GM19035 (cell line): Measurements from ENCODE around the gene GUCY2D.
"Not testable (repeated sequence)": the region's sequence is repeated elsewhere in the genome, so short reads cannot be mapped to it uniquely, and the experiment has no call there.

ENCODE experiments used
- ATAC-seq: cut with Tn5 transposase; IDR thresholded peaks from one replicate; pipeline ENCODE4 v1.9.1; 2021; ENCODE audit not compliant: unreplicated experiment

Gene GUCY2D

DNA sequence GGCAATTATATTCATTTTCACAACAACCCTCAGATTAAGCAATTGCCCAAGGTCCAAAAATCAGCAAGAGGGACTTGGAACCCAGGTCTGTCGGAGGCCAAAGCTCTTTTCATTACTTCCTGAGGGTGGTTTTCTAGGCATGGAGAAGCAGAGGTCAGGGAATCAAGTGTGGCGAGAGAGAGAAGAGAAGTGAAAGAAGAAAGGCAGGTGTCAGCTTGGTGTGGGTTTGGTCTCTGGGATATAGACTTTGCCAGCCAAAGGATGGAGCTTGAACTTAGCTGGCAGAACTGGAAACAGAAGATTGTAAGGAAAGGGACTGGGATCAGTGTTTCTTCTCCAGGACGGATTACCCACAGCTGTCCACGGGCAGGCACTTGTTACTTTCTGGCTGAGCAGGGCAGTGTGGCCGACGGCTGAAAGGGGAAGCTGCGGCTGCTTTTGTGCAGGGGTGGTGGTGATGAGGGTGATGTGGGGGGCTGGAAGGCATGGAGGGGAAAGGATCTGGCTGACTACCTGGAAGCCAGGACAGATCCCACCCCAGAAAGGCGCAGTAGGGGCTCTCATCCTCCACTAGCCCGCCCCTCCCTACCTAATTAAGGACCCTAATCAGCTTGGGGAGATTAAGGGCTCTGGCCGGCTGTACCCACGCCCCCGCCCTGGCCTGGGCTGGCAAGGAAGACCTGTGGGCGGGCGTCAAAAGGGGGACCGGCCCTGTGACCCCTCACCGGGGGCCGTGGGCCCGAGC, at the start of gene GUCY2D:
Gene GUCY2D, plus strand, starts transcription at position 640 of the 745 bp plus-strand sequence. CDS start 433 bp downstream, outside the sequence.
- ATAC-seq, result no peak

DNA sequence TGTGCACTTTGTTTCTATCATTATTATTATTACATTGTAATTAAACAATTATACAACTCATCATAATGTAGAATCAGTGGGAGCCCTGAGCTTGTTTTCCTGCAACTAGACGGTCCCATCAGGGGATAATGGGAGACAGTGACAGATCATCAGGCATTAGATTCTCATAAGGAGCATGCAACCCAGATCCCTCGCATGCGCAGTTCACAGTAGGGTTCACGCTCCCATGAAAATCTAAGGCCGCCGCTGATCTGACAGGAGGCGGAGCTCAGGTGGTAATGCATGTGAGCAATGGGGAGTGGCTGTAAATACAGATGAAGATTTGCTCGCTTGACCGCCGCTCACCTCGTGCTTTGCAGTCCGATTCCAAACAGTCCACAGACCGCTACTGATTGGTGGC, 49.1 kb upstream of the GUCY2D start:
- not testable (repeated sequence) for ATAC-seq

DNA sequence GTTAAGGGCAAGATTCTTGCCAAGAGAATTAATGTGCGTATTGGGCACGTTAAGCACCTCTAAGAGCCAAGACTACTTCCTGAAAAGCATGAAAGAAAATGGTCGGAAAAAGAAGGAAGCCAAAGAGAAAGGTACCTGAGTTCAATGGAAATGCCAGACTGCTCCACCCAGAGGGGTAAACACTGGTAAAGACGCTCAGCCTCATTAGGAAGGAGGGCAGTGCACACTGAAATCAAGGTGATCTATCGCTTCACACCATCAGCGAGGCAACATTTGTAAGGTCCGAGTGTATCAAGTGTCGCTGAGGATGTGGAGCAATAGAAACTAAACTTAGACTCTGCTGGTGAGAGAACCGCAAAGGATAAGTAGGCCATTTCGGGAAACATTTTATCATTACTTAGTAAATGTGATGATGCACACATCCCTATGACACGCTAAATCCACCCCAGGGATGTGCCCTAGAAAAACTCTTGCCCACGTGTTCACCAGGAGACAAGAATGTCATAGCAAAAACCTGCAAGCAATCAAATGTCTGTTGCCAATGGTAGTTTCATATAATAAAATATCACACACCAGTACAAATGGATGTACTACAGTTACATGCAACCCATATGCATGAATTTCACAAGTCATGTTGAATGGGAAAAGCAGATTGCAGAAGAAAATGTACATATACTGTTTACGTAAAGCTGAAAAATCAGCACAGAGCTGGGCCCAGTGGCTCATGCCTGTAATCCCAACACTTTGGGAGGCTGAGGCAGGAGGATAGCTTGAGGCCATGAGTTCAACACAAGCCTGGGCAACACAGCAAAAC, 46.8 kb upstream of the GUCY2D start:
- no peak for ATAC-seq

DNA sequence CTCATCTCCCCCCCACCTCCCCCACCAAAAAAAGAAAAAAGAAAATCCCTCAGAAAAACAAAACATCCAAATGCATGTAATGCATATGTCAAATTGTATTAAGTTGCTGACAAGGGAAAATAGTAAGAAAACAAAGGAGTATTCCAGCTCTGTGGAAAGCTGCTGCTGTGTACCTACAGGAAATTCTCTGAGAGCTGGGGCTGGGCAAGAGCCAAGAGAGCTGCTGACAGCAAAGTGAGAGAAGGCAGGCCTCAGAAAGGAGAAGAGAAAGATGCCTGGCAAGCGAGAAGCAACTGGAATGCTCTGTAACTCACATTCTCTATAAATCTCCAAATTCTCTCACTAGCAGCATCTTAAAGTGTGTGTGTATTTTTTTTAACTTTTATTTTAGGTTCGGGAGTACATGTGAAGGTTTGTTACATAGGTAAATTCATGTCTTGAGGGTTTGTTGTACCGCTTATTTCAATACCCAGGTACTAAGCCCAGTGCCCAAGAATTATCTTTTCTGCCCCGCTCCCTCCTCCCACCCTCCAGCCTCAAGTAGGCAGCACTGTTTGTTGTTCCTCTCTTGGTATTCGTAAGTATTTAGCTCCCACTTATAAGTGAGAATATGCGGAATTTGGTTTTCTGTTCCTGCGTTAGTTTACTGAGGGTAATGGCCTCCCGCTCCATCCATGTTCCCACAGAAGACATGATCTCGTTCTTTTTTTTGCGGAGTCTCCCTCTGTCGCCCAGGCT, 46.0 kb upstream of the GUCY2D start:
- ATAC-seq, result no peak

DNA sequence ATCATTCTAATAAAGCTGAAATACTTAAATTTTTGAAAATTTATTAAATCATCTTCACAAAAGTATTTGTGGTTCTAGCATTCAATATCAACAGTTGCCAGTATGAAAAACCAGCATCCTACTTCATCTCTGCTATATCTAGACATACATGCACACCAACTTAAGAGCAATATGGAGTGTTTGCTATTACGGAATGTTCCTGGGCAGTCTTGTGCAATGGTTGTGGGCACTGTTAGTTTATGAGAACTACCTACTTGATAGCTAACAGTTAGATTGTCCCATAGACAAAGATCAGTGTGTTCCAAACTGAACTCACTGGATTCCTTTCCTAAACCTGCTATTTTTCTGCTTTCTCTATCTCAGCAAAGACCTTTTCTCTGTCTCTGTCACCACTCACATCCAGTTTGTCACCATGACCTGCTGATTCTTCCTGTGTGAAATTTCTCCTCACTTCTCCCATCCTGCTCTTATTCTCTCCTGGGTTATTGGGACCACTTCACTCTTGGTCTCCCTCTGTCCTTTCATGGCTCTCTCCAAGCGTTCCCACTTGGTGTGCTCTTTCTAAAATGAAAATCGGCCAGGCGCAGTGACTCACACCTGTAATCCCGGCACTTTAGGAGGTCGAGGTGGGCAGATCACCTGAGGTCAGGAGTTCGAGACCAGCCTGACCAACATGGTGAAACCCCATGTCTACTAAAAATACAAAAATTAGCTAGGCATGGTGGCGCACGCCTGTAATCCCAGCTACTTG, 42.7 kb upstream of the GUCY2D start:
- no peak for ATAC-seq

DNA sequence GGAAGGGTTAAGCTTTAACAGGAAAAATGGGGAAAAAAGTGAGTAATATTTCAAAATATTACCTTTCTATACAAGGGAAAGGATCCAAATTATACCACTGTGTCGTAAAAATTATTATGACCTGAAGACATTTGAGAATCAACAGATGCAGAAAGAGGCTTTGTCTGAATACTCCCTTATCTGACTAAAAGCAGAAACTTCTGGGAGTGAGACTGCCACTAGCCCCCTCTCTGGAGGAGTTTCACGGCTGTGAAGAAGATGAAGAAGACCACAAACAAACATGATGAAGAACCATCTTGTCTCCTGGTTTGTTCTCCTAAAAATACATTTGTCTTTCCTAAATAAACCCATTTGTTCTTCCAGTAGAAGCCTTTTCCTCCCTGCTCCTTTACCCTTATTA, 41.0 kb upstream of the GUCY2D start:
- no peak for ATAC-seq

DNA sequence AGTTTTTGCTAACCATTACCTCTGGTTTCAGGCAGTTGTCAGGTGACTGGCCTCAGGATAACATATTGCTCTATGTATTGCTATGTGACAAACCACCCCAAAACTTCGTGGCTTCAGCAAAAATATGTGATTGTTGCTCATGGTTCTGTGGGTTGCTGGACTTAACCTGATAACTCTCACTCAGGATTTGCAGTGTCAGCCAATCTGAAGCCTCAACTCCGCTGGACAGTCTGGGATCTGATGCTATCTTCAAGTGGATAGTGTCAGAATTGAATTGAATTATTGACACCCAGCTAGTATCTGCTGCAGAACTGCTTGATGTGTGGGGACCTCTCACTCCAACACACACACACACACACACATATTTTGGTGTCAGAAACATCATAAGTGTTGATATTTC, 34.7 kb upstream of the GUCY2D start:
- ATAC-seq, result no peak

DNA sequence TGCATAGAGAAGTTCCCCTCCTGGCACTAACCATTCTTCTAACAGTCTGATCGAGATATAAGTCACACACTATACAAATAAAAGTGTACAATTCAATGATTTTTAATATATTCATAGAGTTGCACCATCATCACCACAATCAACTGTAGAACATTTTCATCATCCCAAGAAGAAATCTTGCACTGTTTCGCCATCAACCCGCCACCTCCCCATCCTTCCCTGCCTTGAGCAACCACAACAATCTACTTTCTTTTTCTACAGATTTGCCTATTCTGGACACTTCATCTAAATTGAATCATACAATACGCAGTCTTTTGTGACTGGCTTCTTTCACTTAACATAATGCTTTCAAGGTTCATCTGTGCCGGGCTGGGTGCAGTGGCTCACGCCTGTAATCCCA, 33.0 kb upstream of the GUCY2D start:
- no peak for ATAC-seq

DNA sequence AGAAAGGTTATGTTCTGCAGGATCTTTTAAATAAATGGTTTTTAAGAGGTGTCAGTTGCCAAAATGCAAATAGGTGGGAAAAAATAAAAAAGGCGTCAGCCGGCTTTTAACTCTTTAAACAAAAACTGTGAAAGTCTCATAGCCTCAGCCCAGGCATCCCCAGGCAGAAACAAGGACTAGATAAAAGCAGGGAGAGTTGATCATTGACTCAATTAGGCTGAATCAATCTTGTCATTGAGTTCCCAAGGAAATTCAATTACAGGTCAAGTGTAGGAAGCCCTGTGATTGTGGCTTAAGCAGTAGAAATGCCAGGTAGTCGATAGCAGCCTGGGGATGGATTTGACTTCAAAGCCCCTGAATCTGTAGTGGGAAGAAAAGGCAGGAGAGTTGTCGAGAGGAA, 30.8 kb upstream of the GUCY2D start:
- ATAC-seq, result no peak

DNA sequence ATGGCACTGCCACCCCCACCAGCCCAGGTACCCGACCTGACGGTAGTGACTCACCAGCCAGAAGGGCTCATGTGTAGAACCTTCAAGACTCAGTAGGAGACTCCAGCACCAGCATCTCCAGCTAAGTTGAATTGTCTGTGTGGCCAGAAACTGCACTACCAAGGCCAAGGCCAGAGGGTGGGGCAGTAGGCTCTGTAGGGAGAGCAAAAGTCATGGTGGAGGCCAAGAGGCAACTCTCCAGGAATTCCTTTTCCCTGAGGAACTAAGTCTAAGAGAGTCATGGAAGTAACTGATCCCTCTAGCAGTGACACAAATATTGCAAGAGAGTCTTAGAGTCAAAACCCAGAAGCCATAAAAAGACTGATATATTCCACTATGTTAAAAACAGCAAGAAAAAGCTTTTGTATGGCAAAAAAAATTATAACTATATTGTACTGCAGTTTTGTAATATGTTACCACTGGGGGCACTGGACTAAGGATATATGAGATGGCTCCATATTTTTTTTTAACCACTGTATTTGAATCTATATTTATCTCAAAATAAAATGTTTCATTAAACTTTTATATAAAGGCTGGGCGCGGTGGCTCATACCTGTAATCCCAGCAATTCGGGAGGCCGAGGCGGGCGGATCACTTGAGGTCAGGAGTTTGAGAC, 30.2 kb upstream of the GUCY2D start:
- ATAC-seq, result no peak

DNA sequence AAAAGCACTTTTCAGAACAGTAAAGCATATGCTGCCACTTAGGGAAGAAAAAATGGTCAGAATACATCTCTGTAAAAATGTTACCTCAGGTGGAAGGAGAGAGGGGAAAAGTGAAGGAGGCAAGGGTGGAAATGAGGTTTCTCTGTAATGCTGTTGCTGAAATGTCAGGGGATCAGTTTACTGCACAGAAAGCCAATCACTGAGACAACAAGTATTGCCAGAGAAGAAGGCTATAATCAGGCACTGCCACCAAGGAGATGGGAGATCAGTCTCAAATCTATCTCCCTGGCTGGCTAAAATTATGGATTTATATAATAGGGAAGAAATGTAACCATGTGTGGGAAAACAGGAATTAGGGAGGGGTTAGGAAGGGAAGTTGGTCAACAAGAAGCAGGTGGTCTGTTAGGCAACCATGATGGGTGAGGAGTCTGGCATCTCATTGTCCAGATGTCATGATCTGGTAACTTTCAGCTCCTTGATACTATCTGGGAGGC, 27.7 kb upstream of the GUCY2D start:
- ATAC-seq, result no peak

DNA sequence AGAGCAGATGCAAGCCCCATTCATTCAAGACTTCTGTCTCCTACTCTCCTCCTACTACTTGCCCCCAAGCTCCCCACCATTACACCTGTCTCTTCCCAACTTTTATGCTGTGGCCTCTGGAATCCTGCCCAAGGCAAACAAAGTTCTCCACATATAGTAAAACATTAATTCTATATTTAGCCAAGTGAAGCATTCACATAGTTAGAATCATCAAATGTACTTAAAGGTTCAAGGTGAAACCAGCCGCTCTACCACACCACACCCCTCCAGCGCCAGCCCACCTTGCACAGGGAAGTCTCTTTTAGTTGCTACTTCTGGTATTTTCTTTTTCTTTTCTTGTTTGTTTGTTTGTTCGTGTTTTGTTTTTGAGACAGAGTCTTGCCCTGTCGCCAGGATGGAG, 25.4 kb upstream of the GUCY2D start:
- ATAC-seq, result no peak

DNA sequence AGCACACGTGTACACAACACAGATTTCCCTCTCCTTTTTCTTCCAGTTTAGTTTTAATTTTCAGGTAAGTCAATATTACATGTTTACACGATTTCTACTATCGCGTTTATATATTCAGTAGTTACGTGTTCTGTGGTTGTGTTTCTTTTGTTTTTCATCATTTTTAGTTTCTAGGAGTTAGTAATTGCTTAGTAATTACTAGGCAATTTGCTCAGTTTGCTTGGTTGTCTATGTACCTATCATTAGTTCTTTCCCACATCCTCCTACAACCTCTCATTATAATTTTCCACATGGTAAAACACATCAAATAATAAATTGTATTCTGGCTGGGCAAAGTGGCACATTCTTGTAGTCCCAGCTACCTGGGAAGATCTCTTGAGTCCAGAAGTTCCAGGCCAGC, 24.6 kb upstream of the GUCY2D start:
- no peak for ATAC-seq

DNA sequence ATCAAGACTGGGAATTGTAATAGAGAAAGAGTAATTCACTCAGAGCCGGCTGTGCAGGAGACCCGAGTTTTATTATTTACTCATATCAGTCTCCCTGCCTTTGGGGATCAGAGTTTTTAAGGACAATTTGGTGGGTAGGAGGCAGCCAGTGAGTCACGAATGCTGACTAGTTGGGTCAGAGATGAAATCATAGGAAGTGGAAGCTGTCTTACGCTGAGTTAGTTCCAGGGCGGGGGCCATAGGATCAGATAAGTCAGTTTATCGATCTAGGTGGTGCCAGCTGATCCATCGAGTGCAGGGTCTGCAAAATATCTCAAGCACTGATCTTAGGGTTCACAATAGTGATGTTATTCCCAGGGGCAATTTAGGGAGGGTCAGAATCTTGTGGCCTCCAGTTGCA, 20.2 kb upstream of the GUCY2D start:
- ATAC-seq, result no peak

DNA sequence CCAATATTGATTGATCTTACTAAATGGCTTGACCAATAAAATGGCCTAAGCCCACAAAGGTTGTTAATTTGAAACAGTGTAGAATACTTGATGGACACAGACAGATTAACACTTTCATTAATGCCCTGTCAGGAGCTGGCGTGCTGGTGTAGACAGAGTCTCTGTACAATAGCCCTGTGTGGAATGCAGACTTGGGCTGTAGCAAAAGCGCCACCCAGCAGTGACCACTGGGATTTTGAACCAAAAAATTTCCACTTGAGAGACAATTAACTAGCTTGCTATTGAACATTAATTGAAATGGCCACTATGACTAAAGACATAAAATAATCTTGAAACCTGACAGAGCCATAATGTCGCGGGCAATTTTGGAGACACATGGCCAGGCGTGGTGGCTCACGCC, 19.7 kb upstream of the GUCY2D start:
- no peak for ATAC-seq

DNA sequence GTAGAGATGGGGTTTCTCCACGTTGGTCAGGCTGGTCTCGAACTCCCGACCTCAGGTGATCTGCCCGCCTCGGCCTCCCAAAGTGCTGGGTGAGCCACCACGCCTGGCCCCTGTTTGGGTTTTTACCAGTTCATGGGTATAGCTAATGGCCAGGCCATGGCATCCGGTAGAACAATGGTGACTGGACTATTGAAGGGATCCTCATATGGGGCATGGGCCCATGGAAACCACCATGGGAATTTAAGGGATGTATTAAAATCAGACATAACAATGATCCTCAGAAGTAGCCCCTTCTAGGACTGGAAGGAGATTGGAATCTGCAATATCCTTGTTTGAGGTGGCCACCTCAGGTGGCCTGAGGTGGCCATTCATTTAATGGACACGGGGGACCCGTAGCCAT, 17.5 kb upstream of the GUCY2D start:
- ATAC-seq, result no peak

DNA sequence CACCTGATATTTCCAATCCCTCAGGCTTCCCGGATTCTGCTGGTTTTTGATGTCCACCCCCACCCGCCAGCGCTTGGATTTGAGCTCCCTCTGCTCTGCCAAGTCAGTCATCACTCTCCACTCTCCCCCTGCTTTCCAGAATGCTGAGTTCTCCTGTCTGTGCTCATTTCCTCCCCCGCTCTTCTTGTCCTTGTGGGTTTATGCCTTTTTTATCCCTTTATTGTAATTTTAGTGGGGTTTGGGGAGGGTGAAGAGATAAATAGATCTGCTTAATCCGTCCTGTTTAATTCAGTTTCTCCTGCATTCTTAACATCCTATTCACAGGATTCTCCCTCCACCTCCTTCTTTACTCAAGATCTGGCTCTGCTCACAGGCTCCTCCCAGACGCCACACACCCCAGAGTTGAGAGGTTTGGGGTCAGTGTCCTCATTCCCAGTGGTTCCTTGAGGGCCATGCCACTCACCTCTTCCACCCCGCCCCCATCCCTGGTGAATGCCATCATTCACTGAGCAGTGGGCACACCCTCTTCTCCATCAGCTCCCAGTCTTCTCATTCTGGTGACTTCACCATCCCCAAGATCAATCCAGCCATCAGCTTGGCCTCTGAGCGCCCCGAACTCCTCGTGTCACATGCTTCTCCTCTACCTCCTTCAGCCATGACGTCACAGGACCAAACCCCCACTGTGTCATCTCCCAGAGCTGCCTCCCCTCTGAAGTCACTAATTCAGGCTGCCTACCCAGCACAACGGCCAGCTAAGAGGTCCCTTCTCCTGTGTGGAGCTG, 15.1 kb upstream of the GUCY2D start:
- no peak for ATAC-seq

DNA sequence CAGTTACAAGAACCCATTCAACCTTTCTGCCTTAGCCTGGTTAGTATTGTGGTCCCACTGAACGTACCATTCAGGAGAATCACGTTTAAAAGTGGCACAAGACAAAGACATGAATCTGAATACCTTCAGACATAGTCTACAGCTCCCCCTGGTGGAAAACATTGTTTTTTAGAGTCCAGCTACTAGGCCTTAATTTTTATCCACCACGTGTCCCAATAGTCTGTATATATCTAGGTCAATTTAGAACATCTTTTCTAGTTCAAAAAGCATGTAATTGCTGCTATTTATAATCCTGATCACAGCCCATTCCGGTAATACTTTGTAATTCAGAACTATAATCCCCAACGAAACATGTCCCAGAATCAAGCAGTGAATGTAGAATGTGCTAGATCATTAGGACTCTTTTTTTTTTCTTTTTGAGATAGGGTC, 13.7 kb upstream of the GUCY2D start:
- ATAC-seq, result no peak

DNA sequence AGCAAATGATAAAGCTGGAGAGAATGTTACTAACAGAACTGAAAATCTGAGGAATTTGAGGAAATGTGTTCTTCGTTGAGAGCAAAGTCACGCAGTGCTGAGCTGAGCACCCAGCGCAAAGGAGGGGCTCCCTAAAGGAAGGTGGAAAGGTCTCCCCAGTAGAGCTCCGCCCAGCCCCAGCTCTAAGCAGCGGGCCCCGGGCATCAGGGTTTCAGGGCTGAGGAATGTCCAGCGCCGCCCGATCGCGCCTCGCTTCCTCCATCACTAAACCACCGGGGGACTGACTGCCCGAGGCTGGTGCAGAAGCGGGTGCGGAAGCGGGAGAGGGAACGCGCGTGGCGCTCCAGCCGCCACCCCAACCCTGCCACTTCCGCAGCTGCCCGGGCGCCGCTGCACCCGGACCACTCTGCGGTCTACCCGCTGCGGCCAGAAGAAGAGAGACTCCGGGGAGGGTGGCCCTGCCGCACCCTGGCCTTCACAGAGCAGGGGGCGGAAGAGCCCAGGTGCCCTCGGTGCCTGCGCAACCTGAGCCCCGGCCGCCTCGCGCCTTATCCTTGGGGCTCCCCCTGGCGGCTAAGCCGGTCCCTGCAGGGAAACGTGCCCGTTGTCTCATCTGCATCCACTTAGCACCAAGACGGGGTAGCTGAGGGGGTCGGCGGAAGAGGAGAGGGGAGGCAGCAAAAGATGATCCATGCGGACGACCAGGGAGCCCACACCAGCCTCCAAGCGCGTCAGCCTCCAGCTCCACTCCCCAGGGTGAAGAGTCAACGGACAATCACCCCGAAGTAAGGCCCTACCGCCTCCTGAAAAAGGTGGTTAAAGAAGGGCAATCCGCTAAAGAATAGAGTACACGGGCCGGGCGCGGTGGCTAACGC, 12.4 kb upstream of the GUCY2D start:
- no peak for ATAC-seq
